HL-60 (cell line): ENCODE data around the gene TTC31.
A peak's percentile ranks its signal among the peaks of the same experiment; 100 is the strongest.
"Not testable (repeated sequence)": the region's sequence is repeated elsewhere in the genome, so short reads cannot be mapped to it uniquely, and the experiment has no call there.

Source experiments
- DNase-seq, 2 experiments: peaks; one replicate each; pipeline ENCODE4 v3.0.0-alpha.2; 2010 to 2020; ENCODE audit warnings: low read depth in 1 of 2, low spot score in 1 of 2
- H3K27ac ChIP-seq: fragments of 250-450 bp; sonication (Bioruptor Pico); replicated peaks from 2 replicates; pipeline ENCODE4 v1.5.1; 2020; ENCODE audit warnings: mild to moderate bottlenecking, moderate library complexity
- H3K27me3 ChIP-seq: fragments of 250-450 bp; sonication (Bioruptor Pico); 2 replicates; pipeline ENCODE4 v1.5.1; 2021; ENCODE audit warnings: mild to moderate bottlenecking, moderate library complexity; ENCODE audit not compliant: insufficient read depth, poor library complexity, severe bottlenecking
- H3K4me3 ChIP-seq: replicated peaks from 2 replicates; pipeline ENCODE4 v1.5.1; 2011; ENCODE audit warnings: mild to moderate bottlenecking, control low read depth, low read length; ENCODE audit not compliant: insufficient read depth
- GABPA ChIP-seq: IDR thresholded peaks from 2 replicates; pipeline ENCODE4 v1.6.1; 2012; ENCODE audit warnings: low read depth
- POLR2AphosphoS5 ChIP-seq: IDR thresholded peaks from 2 replicates; pipeline ENCODE4 v1.6.1; 2012; ENCODE audit warnings: low read depth
- SPI1 ChIP-seq: IDR thresholded peaks from 2 replicates; pipeline ENCODE4 v1.6.1; 2012; ENCODE audit warnings: low read depth, mild to moderate bottlenecking, borderline replicate concordance
- TF ChIP-seq, protein P1 (sequence below): IDR thresholded peaks from 2 replicates; pipeline ENCODE4 v1.6.1; 2012; ENCODE audit warnings: low read depth; ENCODE audit not compliant: insufficient replicate concordance
- TF ChIP-seq, protein P2 (sequence below): IDR thresholded peaks from one replicate; pipeline ENCODE4 v1.5.1; 2011; ENCODE audit warnings: low read length, control low read depth, inconsistent platforms; ENCODE audit not compliant: insufficient read depth

TTC31 gene

DNA sequence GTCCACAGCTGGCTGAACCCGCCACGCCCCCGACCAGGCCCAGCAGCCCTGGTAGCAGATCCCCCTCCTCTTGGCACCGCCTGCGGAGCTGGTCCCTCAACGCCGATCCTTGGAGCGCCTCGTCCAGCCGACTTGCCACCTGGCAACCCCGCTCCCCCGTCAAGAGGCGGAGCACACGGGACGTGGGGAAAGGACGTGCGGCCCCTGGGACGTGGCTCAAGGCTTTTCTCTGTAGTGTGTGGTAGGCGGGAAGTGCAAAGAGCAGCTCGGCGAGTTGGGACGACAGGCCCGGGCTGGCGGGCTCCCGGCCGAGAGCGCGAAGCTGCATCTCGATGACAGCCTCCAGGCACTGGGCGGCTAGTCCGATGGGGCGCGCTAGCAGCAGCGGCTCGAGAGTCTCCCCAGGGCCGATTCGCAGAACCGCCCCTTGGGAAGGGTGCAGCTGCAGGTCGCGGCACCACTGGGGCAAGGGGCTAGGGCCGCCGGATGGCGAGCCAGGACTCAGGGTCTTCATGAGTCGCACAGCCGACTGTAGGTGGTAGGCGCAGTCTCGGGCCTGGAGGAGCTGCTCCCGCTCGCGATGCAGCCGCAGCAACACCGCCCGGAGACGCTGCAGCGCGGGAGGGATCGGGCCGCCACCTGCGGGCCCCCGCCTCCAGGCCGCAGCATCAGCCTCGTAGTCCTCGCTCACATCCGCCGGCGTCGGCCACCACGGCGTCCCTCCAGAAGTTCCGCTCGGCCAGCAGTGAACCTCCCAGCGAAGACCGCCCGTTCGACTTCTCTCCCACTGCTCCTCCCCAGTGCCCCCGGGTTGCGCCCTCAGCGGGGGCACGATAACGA, 700 bp upstream of the TTC31 start:
- DNase-seq: peak in 1 of 2 experiments; percentile 67
- H3K4me3 ChIP-seq: peak overlapping the region; percentile 91
- 0 out of 2 replicates have a peak, but pooled peaks have one; percentile 9 for TF ChIP-seq SPI1
- TF ChIP-seq POLR2AphosphoS5: no peak
- TF ChIP-seq, protein P1, sequence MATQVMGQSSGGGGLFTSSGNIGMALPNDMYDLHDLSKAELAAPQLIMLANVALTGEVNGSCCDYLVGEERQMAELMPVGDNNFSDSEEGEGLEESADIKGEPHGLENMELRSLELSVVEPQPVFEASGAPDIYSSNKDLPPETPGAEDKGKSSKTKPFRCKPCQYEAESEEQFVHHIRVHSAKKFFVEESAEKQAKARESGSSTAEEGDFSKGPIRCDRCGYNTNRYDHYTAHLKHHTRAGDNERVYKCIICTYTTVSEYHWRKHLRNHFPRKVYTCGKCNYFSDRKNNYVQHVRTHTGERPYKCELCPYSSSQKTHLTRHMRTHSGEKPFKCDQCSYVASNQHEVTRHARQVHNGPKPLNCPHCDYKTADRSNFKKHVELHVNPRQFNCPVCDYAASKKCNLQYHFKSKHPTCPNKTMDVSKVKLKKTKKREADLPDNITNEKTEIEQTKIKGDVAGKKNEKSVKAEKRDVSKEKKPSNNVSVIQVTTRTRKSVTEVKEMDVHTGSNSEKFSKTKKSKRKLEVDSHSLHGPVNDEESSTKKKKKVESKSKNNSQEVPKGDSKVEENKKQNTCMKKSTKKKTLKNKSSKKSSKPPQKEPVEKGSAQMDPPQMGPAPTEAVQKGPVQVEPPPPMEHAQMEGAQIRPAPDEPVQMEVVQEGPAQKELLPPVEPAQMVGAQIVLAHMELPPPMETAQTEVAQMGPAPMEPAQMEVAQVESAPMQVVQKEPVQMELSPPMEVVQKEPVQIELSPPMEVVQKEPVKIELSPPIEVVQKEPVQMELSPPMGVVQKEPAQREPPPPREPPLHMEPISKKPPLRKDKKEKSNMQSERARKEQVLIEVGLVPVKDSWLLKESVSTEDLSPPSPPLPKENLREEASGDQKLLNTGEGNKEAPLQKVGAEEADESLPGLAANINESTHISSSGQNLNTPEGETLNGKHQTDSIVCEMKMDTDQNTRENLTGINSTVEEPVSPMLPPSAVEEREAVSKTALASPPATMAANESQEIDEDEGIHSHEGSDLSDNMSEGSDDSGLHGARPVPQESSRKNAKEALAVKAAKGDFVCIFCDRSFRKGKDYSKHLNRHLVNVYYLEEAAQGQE: no peak
- H3K27ac ChIP-seq: peak overlapping the region; percentile 75
- no peaks in the 10 kb centered on the region for H3K27me3 ChIP-seq

DNA sequence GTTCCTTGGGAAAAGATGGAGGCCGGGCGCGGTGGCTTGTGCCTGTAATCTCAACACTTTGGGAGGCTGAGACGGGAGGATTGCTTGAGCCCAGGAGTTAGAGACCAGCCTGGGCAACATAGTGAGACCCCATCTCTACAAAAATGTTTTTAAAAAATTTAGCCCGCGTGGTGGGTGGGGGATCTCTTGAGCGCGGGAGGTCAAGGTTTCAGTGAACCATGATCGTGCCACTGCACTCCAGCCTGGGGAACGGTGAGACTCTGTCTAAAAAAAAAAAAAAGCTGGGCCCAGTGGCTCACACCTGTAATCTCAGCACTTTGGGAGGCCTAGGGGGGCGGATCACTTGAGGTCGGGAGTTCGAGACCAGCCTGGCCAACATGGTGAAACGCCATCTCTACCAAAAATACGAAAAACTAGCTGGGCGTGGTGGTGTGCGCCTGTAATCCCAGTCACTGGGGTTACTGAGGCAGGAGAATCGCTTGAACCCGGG, 839 bp downstream of the TTC31 start:
- Histone ChIP-seq H3K4me3 (peak overlapping the region; percentile 91), H3K27ac (peak overlapping the region; percentile 75)
- DNase-seq: not testable (repeated sequence)

GRCh38 chr2:74486141-74486540, 3.3 kb downstream of the TTC31 start:
- Histone ChIP-seq H3K4me3 (no peak overlapping the region), H3K27ac (no peak overlapping the region), H3K27me3 (no peaks in the 10 kb centered on the region)
- no peak for TF ChIP-seq SPI1
- TF ChIP-seq, protein P2, sequence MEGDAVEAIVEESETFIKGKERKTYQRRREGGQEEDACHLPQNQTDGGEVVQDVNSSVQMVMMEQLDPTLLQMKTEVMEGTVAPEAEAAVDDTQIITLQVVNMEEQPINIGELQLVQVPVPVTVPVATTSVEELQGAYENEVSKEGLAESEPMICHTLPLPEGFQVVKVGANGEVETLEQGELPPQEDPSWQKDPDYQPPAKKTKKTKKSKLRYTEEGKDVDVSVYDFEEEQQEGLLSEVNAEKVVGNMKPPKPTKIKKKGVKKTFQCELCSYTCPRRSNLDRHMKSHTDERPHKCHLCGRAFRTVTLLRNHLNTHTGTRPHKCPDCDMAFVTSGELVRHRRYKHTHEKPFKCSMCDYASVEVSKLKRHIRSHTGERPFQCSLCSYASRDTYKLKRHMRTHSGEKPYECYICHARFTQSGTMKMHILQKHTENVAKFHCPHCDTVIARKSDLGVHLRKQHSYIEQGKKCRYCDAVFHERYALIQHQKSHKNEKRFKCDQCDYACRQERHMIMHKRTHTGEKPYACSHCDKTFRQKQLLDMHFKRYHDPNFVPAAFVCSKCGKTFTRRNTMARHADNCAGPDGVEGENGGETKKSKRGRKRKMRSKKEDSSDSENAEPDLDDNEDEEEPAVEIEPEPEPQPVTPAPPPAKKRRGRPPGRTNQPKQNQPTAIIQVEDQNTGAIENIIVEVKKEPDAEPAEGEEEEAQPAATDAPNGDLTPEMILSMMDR: no peak
- TF ChIP-seq, protein P1: no peak
- no peak for TF ChIP-seq GABPA
- TF ChIP-seq POLR2AphosphoS5: no peak
- no peak for DNase-seq

More for the DNA sequence above, 839 bp downstream of the TTC31 start:
- not testable (repeated sequence) for H3K27me3 ChIP-seq

GRCh38 chr2:74488643-74489481, 6.0 kb downstream of the TTC31 start:
- no peaks in the 10 kb centered on the region for H3K27me3 ChIP-seq
- no peak for DNase-seq
- no peak overlapping the region for H3K4me3 ChIP-seq
- no peak overlapping the region for H3K27ac ChIP-seq
- no peak for TF ChIP-seq POLR2AphosphoS5
- no peak for TF ChIP-seq SPI1
- no peak for TF ChIP-seq GABPA
- TF ChIP-seq, protein P1: no peak
- TF ChIP-seq, protein P2: no peak
